GM13976 (cell line): Measurements from ENCODE around the gene AHDC1.

ENCODE experiments used
- DNase-seq: peaks from one replicate; pipeline ENCODE4 v3.0.0; 2012; ENCODE audit warnings: low spot score
- in situ Hi-C: fragments of 300-500 bp; cut with MboI; formaldehyde crosslinking; loops from one replicate; pipeline ENCODE4 v1.12.0; 2022; ENCODE audit warnings: low sequenced_read_pairs, mixed read lengths, inconsistent platforms; ENCODE audit not compliant: unreplicated experiment
- TF ChIP-seq, protein P1 (sequence below): IDR thresholded peaks from 2 replicates; pipeline ENCODE4 v1.5.1; 2012; ENCODE audit warnings: borderline replicate concordance, mild to moderate bottlenecking; ENCODE audit not compliant: insufficient read depth; ENCODE audit errors: extremely low read depth, missing control alignments, control extremely low read depth

Gene AHDC1

DNA sequence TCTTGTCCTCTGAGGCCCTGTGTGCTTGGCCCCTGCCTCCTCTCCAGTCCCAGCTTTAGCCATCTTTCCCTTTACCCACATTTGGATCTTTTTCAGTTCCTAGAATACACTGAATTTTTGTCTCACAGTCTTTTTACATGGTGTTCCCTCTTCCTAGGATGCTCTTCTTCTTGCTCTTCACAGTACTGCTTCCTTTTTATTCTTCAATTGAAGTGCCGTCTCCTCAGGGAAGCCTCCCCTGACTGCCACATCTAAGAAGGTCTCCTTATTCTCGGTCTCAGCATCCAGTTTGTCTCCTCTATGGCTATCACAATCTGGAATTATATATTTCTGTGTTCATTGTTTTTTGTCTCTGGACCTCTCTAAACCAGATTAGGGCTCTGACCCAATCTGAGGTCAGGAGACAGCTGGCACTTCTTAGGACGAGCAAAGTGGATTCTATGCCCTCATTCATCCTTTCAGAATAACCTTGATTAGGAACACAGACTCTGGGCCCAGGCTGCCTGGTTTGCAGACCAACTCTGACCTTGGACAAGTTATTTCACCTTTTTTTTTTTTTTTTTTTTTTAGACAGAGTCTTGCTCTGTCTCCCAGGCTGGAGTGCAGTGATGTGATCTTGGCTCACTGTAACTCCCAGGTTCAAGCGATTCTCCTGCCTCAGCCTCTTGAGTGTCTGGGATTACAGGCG, 34.2 kb upstream of the AHDC1 start:
- DNase-seq = no peak
- TF ChIP-seq, protein P1, sequence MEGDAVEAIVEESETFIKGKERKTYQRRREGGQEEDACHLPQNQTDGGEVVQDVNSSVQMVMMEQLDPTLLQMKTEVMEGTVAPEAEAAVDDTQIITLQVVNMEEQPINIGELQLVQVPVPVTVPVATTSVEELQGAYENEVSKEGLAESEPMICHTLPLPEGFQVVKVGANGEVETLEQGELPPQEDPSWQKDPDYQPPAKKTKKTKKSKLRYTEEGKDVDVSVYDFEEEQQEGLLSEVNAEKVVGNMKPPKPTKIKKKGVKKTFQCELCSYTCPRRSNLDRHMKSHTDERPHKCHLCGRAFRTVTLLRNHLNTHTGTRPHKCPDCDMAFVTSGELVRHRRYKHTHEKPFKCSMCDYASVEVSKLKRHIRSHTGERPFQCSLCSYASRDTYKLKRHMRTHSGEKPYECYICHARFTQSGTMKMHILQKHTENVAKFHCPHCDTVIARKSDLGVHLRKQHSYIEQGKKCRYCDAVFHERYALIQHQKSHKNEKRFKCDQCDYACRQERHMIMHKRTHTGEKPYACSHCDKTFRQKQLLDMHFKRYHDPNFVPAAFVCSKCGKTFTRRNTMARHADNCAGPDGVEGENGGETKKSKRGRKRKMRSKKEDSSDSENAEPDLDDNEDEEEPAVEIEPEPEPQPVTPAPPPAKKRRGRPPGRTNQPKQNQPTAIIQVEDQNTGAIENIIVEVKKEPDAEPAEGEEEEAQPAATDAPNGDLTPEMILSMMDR = no peak
- in situ Hi-C loops = no loop called here

DNA sequence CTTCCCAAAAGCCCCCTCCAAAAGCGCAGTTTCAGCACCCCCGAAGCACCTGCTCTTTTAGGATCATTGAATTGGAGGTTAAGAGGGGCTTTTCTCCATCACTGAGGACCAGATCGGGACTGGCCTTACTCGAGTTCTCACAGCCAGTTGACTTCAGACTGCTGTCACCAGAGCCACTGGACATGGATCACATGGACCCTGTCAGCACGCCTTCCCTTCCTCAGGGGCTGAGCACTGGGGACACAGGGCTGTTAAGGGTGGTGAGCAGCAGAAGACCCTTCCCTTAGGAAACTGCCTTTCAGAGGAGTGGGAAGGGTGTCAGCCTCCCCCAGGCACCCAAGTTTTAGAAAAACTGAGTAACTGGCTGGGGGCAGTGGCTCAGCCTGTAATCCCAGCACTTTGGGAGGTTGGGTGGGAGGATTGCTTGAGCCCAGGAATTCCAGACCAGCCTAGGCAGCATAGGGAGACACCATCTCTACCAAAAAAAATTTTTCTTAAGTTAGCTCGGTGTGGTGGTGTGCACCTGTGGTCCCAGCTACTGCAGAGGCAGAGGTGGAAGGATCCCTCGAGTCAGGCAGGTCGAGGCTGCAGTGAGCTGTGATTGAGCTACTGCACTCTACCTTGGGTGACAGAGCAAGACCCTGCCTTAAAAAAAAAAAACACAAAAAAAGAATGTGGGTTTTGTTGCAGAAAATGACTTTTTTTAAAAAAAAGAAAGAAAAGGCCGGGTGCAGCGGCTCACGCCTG, 31.6 kb upstream of the AHDC1 start:
- TF ChIP-seq, protein P1 = no peak
- in situ Hi-C loops = no loop called here
- no peak for DNase-seq

DNA sequence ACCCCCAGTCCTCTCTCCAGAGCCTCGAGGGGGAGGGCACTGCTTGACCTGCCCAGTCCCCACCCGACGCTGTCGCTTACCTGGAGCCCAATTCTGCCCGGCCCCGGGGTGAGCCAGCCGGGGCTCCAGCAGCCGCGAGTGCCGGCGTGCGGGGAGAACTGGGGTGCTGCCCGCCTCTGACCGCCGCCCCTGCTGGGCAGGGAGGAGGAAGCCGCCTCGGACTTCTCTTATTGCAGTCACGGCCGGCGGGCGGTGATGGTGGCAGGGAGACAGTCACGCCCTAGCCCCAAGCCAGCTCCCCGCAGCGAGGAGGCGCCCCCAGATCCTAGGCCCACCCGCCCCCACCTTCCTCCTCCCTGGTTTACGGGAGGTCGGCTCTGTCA, 31.0 kb upstream of the AHDC1 start, which contains the start of gene FGR:
Gene FGR (minus strand): TSS at position 201 of the 383 bp plus-strand sequence. CDS start 11,269 bp downstream, outside the sequence.
- no peak for DNase-seq
- TF ChIP-seq, protein P1 = no peak
- in situ Hi-C loops = no loop called here

DNA sequence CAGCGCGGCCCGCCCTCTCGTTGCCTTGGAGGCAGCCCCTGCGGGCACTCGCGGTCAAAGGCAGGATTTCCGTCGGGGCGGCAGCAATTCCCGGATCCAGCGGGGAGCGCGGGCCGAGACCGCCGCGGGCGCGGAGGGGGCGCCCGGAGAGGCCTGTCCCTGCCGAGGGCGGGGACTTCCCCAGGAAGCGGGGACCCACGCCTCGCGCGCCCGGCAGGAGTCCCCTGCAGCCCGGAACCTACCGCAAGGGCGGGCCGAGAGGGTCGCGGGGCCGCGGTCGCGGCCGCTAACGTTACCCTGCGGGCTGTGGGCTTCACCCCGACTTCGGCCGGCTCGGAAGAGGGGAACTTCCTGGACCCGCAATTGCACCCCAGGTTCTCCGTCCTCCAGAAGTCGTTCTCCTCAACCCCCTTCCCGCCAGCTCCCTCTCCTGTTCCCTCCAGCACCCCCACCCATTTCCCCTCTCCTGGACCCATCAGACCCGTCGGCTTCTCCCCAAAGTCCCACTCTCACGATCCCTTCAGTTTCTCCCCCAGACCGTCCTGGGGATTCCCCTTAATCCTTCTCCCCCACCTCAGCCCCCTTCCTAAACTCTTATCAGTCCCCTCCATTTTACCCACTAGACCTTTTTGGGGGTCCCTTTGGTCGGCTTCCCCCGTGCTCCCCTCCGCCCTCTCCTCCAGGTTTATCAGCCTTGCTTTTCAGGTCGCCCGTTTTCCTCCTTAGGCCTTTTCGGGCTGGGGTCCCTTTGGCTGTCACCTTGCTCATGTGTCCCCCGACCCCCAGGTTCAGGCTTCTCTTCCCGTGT, 30.4 kb upstream of the AHDC1 start:
- DNase-seq = peak; percentile 63
- TF ChIP-seq, protein P1 = no peak
- in situ Hi-C loops = no loop called here

DNA sequence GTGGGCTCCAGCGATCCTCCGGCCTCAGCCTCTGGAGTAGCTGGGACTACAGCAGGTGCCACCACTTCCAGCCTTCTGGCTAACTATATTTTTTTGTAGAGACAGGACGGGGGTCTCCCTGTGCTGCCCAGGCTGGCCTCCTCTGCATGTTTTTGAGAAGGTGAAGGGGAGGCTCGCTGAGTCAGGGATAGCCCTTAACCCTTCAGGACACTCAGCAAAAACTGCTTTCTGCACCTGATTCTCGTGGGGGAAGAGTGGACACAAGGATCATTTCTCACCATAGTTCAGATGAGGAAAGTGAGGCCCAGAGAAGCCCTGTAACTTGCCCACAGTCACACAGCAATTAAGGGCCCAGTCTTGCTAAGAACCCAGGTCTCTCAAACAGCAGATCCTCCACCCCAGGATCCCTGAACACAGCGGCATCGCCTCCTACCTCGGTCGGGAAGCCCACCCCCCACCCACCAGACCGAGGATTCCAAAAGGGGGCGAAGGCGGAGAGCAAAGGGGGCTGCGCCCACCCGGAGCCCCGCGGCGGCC, 29.8 kb upstream of the AHDC1 start:
- TF ChIP-seq, protein P1 = no peak
- in situ Hi-C loops = no loop called here
- no peak for DNase-seq

DNA sequence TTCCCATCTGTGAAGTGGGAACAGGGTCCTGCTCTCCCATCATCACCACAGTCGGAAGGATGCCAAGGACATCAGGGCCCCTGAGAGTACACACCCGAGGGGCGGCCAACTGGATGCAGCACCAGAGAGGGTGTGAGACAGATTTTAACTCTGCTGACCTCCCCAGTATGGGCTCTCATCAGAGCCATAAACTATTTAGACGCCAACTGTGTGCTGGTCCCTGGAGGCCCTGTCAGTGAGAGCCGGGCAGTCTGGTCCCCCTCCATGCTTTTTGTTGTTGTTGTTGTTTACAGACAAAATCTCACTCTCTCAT, 29.3 kb upstream of the AHDC1 start:
- DNase-seq = no peak
- in situ Hi-C loops = no loop called here
- TF ChIP-seq, protein P1 = no peak
